OCI-LY7 (cell line): Measurements from ENCODE around the gene IQCK. TPM values are rescaled to one million over a fixed set of nuclear protein-coding genes. Genes with fewer than 3 reads are reported as not detected.

ENCODE experiments used
- BruUV-seq: library from RNA; stranded (reverse); fragments of 400-500 nt; replicated peaks from 2 replicates; lab custom pipeline; 2021; lab: Mats Ljungman, UMichigan
- CTCF ChIA-PET: fragments of 300-600 bp; sonication (Branson Sonifier 250); formaldehyde crosslinking; loops from one replicate; lab custom pipeline; 2022; ENCODE audit warnings: antibody characterized with exemption; ENCODE audit not compliant: unreplicated experiment; lab: Charles Lee
- POLR2A ChIA-PET: fragments of 300-600 bp; sonication (Branson Sonifier 250); formaldehyde crosslinking; loops from one replicate; lab custom pipeline; 2022; ENCODE audit warnings: antibody characterized with exemption; lab: Charles Lee
- DNase-seq: peaks from one replicate; pipeline ENCODE4 v3.0.0-alpha.2; 2015; ENCODE audit warnings: low spot score
- H2AFZ ChIP-seq: fragments of 200-600 bp; sonication (generic), shearing (Covaris generic); 2 replicates; pipeline ENCODE4 v1.6.1; 2014; ENCODE audit warnings: mild to moderate bottlenecking, antibody characterized with exemption, low read length, moderate library complexity
- H3K27ac ChIP-seq: fragments of 200-600 bp; sonication (generic); 2 replicates; pipeline ENCODE4 v1.5.1; 2014; ENCODE audit warnings: mixed run types, low read depth, mild to moderate bottlenecking, moderate library complexity, low read length, inconsistent platforms; ENCODE audit not compliant: poor library complexity, severe bottlenecking
- H3K36me3 ChIP-seq: fragments of 200-600 bp; sonication (generic); 2 replicates; pipeline ENCODE4 v1.6.1; 2014; ENCODE audit warnings: mild to moderate bottlenecking, antibody characterized with exemption, low read length, moderate library complexity, mixed read lengths; ENCODE audit not compliant: insufficient read depth
- H3K4me1 ChIP-seq: fragments of 200-600 bp; sonication (generic); 2 replicates; pipeline ENCODE4 v1.5.1; 2014; ENCODE audit warnings: mild to moderate bottlenecking, low read length; ENCODE audit not compliant: insufficient read depth, poor library complexity, severe bottlenecking
- H3K4me2 ChIP-seq: fragments of 200-600 bp; sonication (generic); 2 replicates; pipeline ENCODE4 v1.6.1; 2014; ENCODE audit warnings: mild to moderate bottlenecking, low read length
- H3K4me3 ChIP-seq: fragments of 200-600 bp; sonication (generic); 2 replicates; pipeline ENCODE4 v1.5.1; 2014; ENCODE audit warnings: mild to moderate bottlenecking, low read depth, low read length; ENCODE audit not compliant: poor library complexity, severe bottlenecking
- H3K79me2 ChIP-seq: fragments of 200-600 bp; sonication (generic); 2 replicates; pipeline ENCODE4 v1.6.1; 2016; ENCODE audit warnings: low read depth, mild to moderate bottlenecking, low read length, moderate library complexity, mixed read lengths; ENCODE audit not compliant: insufficient read depth
- H3K9me2 ChIP-seq: fragments of 200-600 bp; sonication (generic); 2 replicates; pipeline ENCODE4 v1.6.1; 2016; ENCODE audit warnings: mild to moderate bottlenecking, low read length, mixed read lengths; ENCODE audit not compliant: insufficient read depth
- H3K9me3 ChIP-seq: fragments of 200-600 bp; sonication (generic); 2 replicates; pipeline ENCODE4 v1.6.1; 2014; ENCODE audit warnings: mild to moderate bottlenecking, mixed run types, low read length, mixed read lengths
- H4K20me1 ChIP-seq: fragments of 200-600 bp; sonication (generic); 2 replicates; pipeline ENCODE4 v1.6.1; 2014; ENCODE audit warnings: mild to moderate bottlenecking, antibody characterized with exemption, low read length, moderate library complexity, mixed read lengths; ENCODE audit not compliant: insufficient read depth
- CTCF ChIP-seq: fragments of 200-600 bp; sonication (generic); conservative IDR thresholded peaks from 2 replicates; pipeline ENCODE4 v1.5.1; 2014; ENCODE audit warnings: mild to moderate bottlenecking, antibody characterized with exemption, low read length, moderate library complexity, mixed read lengths
- EZH2phosphoT487 ChIP-seq: fragments of 200-600 bp; sonication (generic); IDR thresholded peaks from 2 replicates; pipeline ENCODE4 v1.6.1; 2018; ENCODE audit warnings: low read depth, borderline replicate concordance, mild to moderate bottlenecking, mixed run types, antibody characterized with exemption, low read length, moderate library complexity, mixed read lengths
- intact Hi-C: fragments of 100-400 bp; cut with micrococcal nuclease; formaldehyde crosslinking; loops from one replicate; pipeline ENCODE4 v1.10.0; 2022; ENCODE audit not compliant: unreplicated experiment
- total RNA-seq, 2 experiments: library from RNA; depleted of rRNA in 1 of 2; stranded (reverse); fragments of >200 nt in 1 of 2; shearing (Covaris generic) in 1 of 2; gene quantifications; 2 replicates each; pipeline ENCODE4 v1.2.3, GENCODE V29; 2014 to 2022

Gene IQCK
- total RNA-seq, 2 experiments from 2014 or later = 2.2 to 4.3 TPM

DNA sequence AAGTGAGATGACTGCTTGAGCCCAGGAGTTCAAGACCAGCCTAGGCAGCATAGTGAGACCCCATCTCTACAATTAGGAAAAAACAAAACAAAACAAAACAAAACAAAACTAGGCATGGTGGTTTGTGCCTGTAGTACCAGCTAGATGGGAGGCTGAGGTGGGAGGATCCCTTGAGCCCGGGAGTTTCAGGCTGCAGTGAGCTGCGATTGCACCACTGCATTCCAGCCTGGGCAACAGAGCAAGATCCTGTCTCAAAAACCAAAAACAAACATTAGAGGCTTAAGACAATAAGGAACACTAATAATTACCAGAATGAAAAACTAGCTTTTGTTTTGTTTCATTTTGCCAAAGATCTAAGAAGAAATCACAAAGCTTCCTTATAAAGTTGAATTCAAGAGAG, 97.3 kb downstream of the IQCK start:
- intact Hi-C loops = no loop called here
- H3K27ac ChIP-seq = no peak overlapping the region
- no peaks in the 10 kb centered on the region for H3K9me2 ChIP-seq
- ChIA-PET CTCF (no interaction called here), POLR2A (no interaction called here)
- no peak overlapping the region for H3K4me3 ChIP-seq
- H3K79me2 ChIP-seq = no peaks in the 10 kb centered on the region
- H3K4me2 ChIP-seq = no peak overlapping the region
- TF ChIP-seq EZH2phosphoT487 (no peak), CTCF (no peak)
- no peak overlapping the region for H2AFZ ChIP-seq
- DNase-seq = no peak
- no peaks in the 10 kb centered on the region for H3K9me3 ChIP-seq
- no TSS peak for BruUV-seq
- H4K20me1 ChIP-seq = no peaks in the 10 kb centered on the region
- H3K36me3 ChIP-seq = no peaks in the 10 kb centered on the region
- H3K4me1 ChIP-seq = no peaks in the 10 kb centered on the region

- DNase-seq = no peak
- no peak overlapping the region for H3K4me3 ChIP-seq
- no peaks in the 10 kb centered on the region for H3K79me2 ChIP-seq
- POLR2A ChIA-PET = no interaction called here
- no peak overlapping the region for H2AFZ ChIP-seq
- CTCF ChIA-PET = no interaction called here
- H3K9me2 ChIP-seq = no peaks in the 10 kb centered on the region
- no peaks in the 10 kb centered on the region for H4K20me1 ChIP-seq
- H3K36me3 ChIP-seq = no peaks in the 10 kb centered on the region
- intact Hi-C loops = no loop called here
- no peak overlapping the region for H3K4me2 ChIP-seq
- no peaks in the 10 kb centered on the region for H3K9me3 ChIP-seq
- no peak overlapping the region for H3K27ac ChIP-seq
- BruUV-seq = no TSS peak
- no peaks in the 10 kb centered on the region for H3K4me1 ChIP-seq
- TF ChIP-seq EZH2phosphoT487 (no peak), CTCF (no peak)
Measured at GRCh38 chr16:19817122-19817521, 99.1 kb downstream of the IQCK start.

- Histone ChIP-seq H3K9me2 (no peaks in the 10 kb centered on the region), H3K27ac (no peak overlapping the region), H3K36me3 (no peaks in the 10 kb centered on the region), H3K4me1 (no peaks in the 10 kb centered on the region), H3K4me2 (no peak overlapping the region), H4K20me1 (no peaks in the 10 kb centered on the region), H3K4me3 (no peak overlapping the region), H3K79me2 (no peaks in the 10 kb centered on the region), H2AFZ (no peak overlapping the region), H3K9me3 (no peaks in the 10 kb centered on the region)
- intact Hi-C loops = no loop called here
- no peak for DNase-seq
- ChIA-PET POLR2A (interaction anchor here (0.6 kb wide), 1 partner anchor 86 kb away, joined by 4 read pairs; no protein-coding TSS in a partner anchor), CTCF (no interaction called here)
- no TSS peak for BruUV-seq
- TF ChIP-seq EZH2phosphoT487 (no peak), CTCF (no peak)
Measured at GRCh38 chr16:19817875-19818274, 99.8 kb downstream of the IQCK start.
